Measurements from ENCODE around the gene BEND5. TPM values are rescaled to one million over a fixed set of nuclear protein-coding genes. Genes with fewer than 3 reads are reported as not detected.

The BEND5 gene
- total and polyA plus RNA-seq, 2 donors (not counting 1 experiment from before 2014, with no cell fraction given): 0.39 TPM; not detected in 1

DNA sequence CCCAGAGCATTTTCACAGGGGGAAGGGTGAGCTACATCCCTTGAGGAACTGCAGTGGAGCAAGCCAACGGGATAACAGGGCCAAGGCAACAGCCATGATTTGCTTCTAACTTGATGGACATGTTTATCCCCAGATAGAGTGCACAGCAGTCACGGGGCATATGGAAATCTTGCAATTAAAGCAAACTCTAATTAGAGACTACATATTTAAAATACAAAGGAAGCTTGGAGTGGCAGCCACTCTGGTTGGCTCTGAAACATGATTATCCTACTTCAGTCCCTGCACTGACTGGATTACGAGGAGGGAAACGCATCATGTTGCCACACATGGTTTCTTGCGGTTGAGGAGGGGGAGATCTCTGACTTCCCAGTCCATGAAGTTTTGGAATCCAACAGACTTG lies 60.8 kb downstream of the BEND5 start:
- no peak overlapping the region for H2AFZ ChIP-seq (ENCODE audit: low read length)
- no peak for TF ChIP-seq EZH2 (IDR thresholded peaks at IDR 0.05; ENCODE audit: low read length, missing control alignments)
- TF ChIP-seq, protein P1, sequence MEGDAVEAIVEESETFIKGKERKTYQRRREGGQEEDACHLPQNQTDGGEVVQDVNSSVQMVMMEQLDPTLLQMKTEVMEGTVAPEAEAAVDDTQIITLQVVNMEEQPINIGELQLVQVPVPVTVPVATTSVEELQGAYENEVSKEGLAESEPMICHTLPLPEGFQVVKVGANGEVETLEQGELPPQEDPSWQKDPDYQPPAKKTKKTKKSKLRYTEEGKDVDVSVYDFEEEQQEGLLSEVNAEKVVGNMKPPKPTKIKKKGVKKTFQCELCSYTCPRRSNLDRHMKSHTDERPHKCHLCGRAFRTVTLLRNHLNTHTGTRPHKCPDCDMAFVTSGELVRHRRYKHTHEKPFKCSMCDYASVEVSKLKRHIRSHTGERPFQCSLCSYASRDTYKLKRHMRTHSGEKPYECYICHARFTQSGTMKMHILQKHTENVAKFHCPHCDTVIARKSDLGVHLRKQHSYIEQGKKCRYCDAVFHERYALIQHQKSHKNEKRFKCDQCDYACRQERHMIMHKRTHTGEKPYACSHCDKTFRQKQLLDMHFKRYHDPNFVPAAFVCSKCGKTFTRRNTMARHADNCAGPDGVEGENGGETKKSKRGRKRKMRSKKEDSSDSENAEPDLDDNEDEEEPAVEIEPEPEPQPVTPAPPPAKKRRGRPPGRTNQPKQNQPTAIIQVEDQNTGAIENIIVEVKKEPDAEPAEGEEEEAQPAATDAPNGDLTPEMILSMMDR (conservative IDR thresholded peaks at IDR 0.05 in 1 of 2, IDR thresholded peaks at IDR 0.05 in 1 of 2; ENCODE audit: low read depth in 1 of 2, low read length in 2 of 2): no peak
- no peaks in the 10 kb centered on the region for H3K36me3 ChIP-seq (ENCODE audit: control insufficient read depth, insufficient read depth, low read length)

DNA sequence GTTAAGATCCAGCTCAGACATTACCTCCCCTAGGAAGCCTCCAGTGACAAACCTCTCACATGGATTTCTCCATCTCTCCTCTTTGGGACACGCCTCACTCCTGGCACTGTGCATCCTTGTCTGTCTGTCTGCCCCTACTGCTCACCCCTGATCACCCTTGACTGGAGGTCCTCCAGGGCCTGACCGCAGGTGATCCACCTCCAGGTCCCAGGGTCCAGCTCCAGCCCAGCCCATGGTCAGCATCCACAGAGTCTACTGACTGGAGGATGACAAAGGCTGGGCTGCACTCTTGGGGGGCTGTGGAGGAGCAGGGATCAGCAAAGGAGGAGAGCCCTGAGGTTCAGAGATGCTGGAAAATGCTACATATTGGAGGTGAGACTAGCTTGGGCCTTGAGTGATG lies 65.8 kb downstream of the BEND5 start:
- Histone ChIP-seq H4K20me1 (ENCODE audit: control insufficient read depth, extremely low read depth, insufficient read depth, low read length) (no peaks in the 10 kb centered on the region), H3K27me3 (ENCODE audit: control insufficient read depth, insufficient read depth, low read length) (no peaks in the 10 kb centered on the region), H3K9me3 (ENCODE audit: control insufficient read depth, insufficient read depth, low read depth, low read length) (no peaks in the 10 kb centered on the region), H3K9ac (ENCODE audit: insufficient read depth, low read length) (no peak overlapping the region), H3K36me3 (ENCODE audit: control insufficient read depth, insufficient read depth, low read length) (no peaks in the 10 kb centered on the region), H3K79me2 (ENCODE audit: control insufficient read depth, insufficient read depth, low read length) (no peaks in the 10 kb centered on the region), H3K27ac (ENCODE audit: insufficient read depth, low read length) (no peak overlapping the region), H3K4me3 (replicated peaks in 1 of 4; ENCODE audit: control extremely low read depth in 1 of 4, insufficient read depth in 1 of 4, low read depth in 3 of 4, low read length in 4 of 4) (no peak overlapping the region), H2AFZ (ENCODE audit: low read length) (no peak overlapping the region), H3K4me1 (ENCODE audit: control insufficient read depth, extremely low read depth, insufficient read depth, low read length) (no peaks in the 10 kb centered on the region), H3K4me2 (ENCODE audit: extremely low read depth, insufficient read depth, low read length) (no peak overlapping the region)
- no peak for TF ChIP-seq EZH2 (IDR thresholded peaks at IDR 0.05; ENCODE audit: low read length, missing control alignments)
- TF ChIP-seq, protein P1 (conservative IDR thresholded peaks at IDR 0.05 in 1 of 2, IDR thresholded peaks at IDR 0.05 in 1 of 2; ENCODE audit: low read depth in 1 of 2, low read length in 2 of 2): no peak
- no peak for DNase-seq (ENCODE audit: low read depth in 2 of 2)

More for the DNA sequence above, 60.8 kb downstream of the BEND5 start:
- H3K27ac ChIP-seq (ENCODE audit: insufficient read depth, low read length): no peak overlapping the region
- H4K20me1 ChIP-seq (ENCODE audit: control insufficient read depth, extremely low read depth, insufficient read depth, low read length): no peaks in the 10 kb centered on the region
- H3K27me3 ChIP-seq (ENCODE audit: control insufficient read depth, insufficient read depth, low read length): no peaks in the 10 kb centered on the region
- H3K4me1 ChIP-seq (ENCODE audit: control insufficient read depth, extremely low read depth, insufficient read depth, low read length): no peaks in the 10 kb centered on the region
- no peak overlapping the region for H3K9ac ChIP-seq (ENCODE audit: insufficient read depth, low read length)
- H3K4me3 ChIP-seq (replicated peaks in 1 of 4; ENCODE audit: control extremely low read depth in 1 of 4, insufficient read depth in 1 of 4, low read depth in 3 of 4, low read length in 4 of 4): no peak overlapping the region
- no peaks in the 10 kb centered on the region for H3K9me3 ChIP-seq (ENCODE audit: control insufficient read depth, insufficient read depth, low read depth, low read length)
- DNase-seq (ENCODE audit: low read depth in 2 of 2): no peak
- H3K79me2 ChIP-seq (ENCODE audit: control insufficient read depth, insufficient read depth, low read length): no peaks in the 10 kb centered on the region
- no peak overlapping the region for H3K4me2 ChIP-seq (ENCODE audit: extremely low read depth, insufficient read depth, low read length)

DNA sequence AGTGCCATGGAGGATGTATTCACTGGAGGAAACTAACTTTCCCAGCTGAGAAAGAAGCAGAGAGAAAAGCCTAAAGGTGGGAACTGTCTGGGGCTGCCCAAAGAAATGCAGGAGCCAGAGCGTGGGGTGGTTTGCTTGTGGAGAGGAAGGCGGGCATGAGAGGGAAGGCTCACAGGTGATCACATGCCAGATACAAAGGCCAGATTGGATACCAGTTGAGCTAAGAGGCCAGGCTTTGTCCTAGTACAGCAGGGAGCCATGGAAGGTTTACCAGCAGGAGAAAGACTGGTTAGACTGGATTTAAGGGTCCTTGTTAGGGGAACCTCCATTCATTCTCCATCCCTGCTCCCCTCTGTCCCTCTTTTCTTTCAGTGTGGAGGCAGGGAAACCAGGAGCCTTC lies 66.4 kb downstream of the BEND5 start:
- Histone ChIP-seq H3K9ac (ENCODE audit: insufficient read depth, low read length) (no peak overlapping the region), H3K27ac (ENCODE audit: insufficient read depth, low read length) (no peak overlapping the region), H3K36me3 (ENCODE audit: control insufficient read depth, insufficient read depth, low read length) (no peaks in the 10 kb centered on the region), H4K20me1 (ENCODE audit: control insufficient read depth, extremely low read depth, insufficient read depth, low read length) (no peaks in the 10 kb centered on the region), H3K79me2 (ENCODE audit: control insufficient read depth, insufficient read depth, low read length) (no peaks in the 10 kb centered on the region), H3K4me2 (ENCODE audit: extremely low read depth, insufficient read depth, low read length) (no peak overlapping the region), H2AFZ (ENCODE audit: low read length) (no peak overlapping the region), H3K9me3 (ENCODE audit: control insufficient read depth, insufficient read depth, low read depth, low read length) (no peaks in the 10 kb centered on the region), H3K27me3 (ENCODE audit: control insufficient read depth, insufficient read depth, low read length) (no peaks in the 10 kb centered on the region), H3K4me3 (replicated peaks in 1 of 4; ENCODE audit: control extremely low read depth in 1 of 4, insufficient read depth in 1 of 4, low read depth in 3 of 4, low read length in 4 of 4) (no peak overlapping the region), H3K4me1 (ENCODE audit: control insufficient read depth, extremely low read depth, insufficient read depth, low read length) (no peaks in the 10 kb centered on the region)
- no peak for DNase-seq (ENCODE audit: low read depth in 2 of 2)
- TF ChIP-seq, protein P1 (conservative IDR thresholded peaks at IDR 0.05 in 1 of 2, IDR thresholded peaks at IDR 0.05 in 1 of 2; ENCODE audit: low read depth in 1 of 2, low read length in 2 of 2): no peak
- TF ChIP-seq EZH2 (IDR thresholded peaks at IDR 0.05; ENCODE audit: low read length, missing control alignments): no peak

All from fibroblast of lung (primary cell).